B cell (primary cell): ENCODE results near the gene SFTPB.

Experiments used
- EZH2 ChIP-seq: IDR thresholded peaks from 2 replicates; pipeline ENCODE4 v1.6.1; 2012; ENCODE audit warnings: borderline replicate concordance, low read depth, mild to moderate bottlenecking, moderate library complexity, low read length; ENCODE audit not compliant: insufficient read depth, poor library complexity, severe bottlenecking
- TF ChIP-seq, protein P1 (sequence below): fragments of 200-600 bp; IDR thresholded peaks from one replicate; pipeline ENCODE4 v1.8.0; 2022; ENCODE audit warnings: antibody characterized with exemption, mild to moderate bottlenecking

DNA sequence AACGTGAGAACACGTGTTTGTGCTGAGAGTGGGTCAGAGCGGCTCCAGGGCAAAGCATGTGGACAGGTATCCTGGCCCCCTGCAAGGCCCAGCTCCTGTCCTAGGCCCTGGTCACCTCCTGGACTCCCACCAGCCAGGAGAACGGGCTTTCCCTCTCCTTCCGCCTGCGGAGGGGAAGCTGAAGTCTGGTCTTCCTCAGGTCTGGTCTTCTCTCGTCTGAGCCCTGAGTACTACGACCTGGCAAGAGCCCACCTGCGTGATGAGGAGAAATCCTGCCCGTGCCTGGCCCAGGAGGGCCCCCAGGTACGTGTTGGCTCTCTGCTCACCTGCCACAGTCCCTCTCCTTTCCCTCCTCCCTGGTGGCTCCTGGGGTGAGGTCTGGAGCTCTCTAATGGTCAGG lies 27.1 kb upstream of the SFTPB start:
- TF ChIP-seq, protein P1, sequence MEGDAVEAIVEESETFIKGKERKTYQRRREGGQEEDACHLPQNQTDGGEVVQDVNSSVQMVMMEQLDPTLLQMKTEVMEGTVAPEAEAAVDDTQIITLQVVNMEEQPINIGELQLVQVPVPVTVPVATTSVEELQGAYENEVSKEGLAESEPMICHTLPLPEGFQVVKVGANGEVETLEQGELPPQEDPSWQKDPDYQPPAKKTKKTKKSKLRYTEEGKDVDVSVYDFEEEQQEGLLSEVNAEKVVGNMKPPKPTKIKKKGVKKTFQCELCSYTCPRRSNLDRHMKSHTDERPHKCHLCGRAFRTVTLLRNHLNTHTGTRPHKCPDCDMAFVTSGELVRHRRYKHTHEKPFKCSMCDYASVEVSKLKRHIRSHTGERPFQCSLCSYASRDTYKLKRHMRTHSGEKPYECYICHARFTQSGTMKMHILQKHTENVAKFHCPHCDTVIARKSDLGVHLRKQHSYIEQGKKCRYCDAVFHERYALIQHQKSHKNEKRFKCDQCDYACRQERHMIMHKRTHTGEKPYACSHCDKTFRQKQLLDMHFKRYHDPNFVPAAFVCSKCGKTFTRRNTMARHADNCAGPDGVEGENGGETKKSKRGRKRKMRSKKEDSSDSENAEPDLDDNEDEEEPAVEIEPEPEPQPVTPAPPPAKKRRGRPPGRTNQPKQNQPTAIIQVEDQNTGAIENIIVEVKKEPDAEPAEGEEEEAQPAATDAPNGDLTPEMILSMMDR = no peak
- no peak for TF ChIP-seq EZH2
